ENCODE measurements around the gene MISP. TPM values are rescaled to one million over a fixed set of nuclear protein-coding genes. Genes with fewer than 3 reads are reported as not detected.
A peak's percentile ranks its signal among the peaks of the same experiment; 100 is the strongest.

MISP gene
- total and polyA plus RNA-seq, 7 donors, result 0.36 to 456 (median 289) TPM; not detected in 3

GRCh38 chr19:803099-803561 lies 52.2 kb downstream of the MISP start:
- H3K27ac ChIP-seq, result peak overlapping the region; percentile 70 to 100 (median 97)
- DNase-seq, result no peak
- WGBS, 2 donors, result 87 to 90% methylated on average over 17 of the region's 17 CpGs
- no peaks in the 10 kb centered on the region for H3K9me3 ChIP-seq
- peaks cover 31 to 56% (median 41%) of the 10 kb centered on the region in 4 donors for H3K36me3 ChIP-seq
- intact Hi-C loops (cut with DNase I), result no loop called here
- no peak for TF ChIP-seq POLR2A (IDR thresholded peaks at IDR 0.05)
- no peak for TF ChIP-seq POLR2AphosphoS5 (IDR thresholded peaks at IDR 0.05)
- TF ChIP-seq EP300 (IDR thresholded peaks at IDR 0.05), result no peak
- TF ChIP-seq CTCF (IDR thresholded peaks at IDR 0.05), result no peak
- H3K4me1 ChIP-seq, result peaks cover 0 to 60% (median 55%) of the 10 kb centered on the region in 4 donors
- no peaks in the 10 kb centered on the region for H3K27me3 ChIP-seq
- H3K4me3 ChIP-seq, result peak overlapping the region in 2 of 4 donors; percentile 0 to 34

GRCh38 chr19:803686-804418 lies 52.9 kb downstream of the MISP start:
- H3K9me3 ChIP-seq, result no peaks in the 10 kb centered on the region
- H3K36me3 ChIP-seq, result peaks cover 38 to 63% (median 48%) of the 10 kb centered on the region in 4 donors
- TF ChIP-seq CTCF (IDR thresholded peaks at IDR 0.05) (no peak), EP300 (IDR thresholded peaks at IDR 0.05) (no peak), POLR2A (IDR thresholded peaks at IDR 0.05) (no peak), POLR2AphosphoS5 (IDR thresholded peaks at IDR 0.05) (no peak)
- WGBS, 2 donors, result 86 to 90% methylated on average over 31 of the region's 31 CpGs
- no peak overlapping the region for H3K4me3 ChIP-seq
- H3K27ac ChIP-seq, result peak overlapping the region in 1 of 4 donors; percentile 96
- H3K27me3 ChIP-seq, result no peaks in the 10 kb centered on the region
- intact Hi-C loops (cut with DNase I), result no loop called here
- peaks cover 0 to 53% (median 49%) of the 10 kb centered on the region in 4 donors for H3K4me1 ChIP-seq
- DNase-seq, result no peak

GRCh38 chr19:804419-805165 lies 53.7 kb downstream of the MISP start:
- intact Hi-C loops (cut with DNase I), result no loop called here
- Histone ChIP-seq H3K4me3 (no peak overlapping the region), H3K36me3 (peaks cover 43 to 71% (median 56%) of the 10 kb centered on the region in 4 donors), H3K9me3 (no peaks in the 10 kb centered on the region), H3K27ac (no peak overlapping the region), H3K4me1 (peaks cover 0 to 46% (median 42%) of the 10 kb centered on the region in 4 donors), H3K27me3 (no peaks in the 10 kb centered on the region)
- 94% methylated on average over 53 of the region's 53 CpGs for WGBS, 2 donors
- TF ChIP-seq EP300 (IDR thresholded peaks at IDR 0.05), result no peak
- no peak for TF ChIP-seq POLR2AphosphoS5 (IDR thresholded peaks at IDR 0.05)
- no peak for TF ChIP-seq CTCF (IDR thresholded peaks at IDR 0.05)
- no peak for TF ChIP-seq POLR2A (IDR thresholded peaks at IDR 0.05)
- DNase-seq, result no peak

- H3K27ac ChIP-seq, result no peak overlapping the region
- intact Hi-C loops (cut with DNase I), result no loop called here
- H3K9me3 ChIP-seq, result no peaks in the 10 kb centered on the region
- no peak overlapping the region for H3K4me3 ChIP-seq
- no peak for DNase-seq
- peaks cover 0 to 40% (median 36%) of the 10 kb centered on the region in 4 donors for H3K4me1 ChIP-seq
- peaks cover 49 to 74% (median 61%) of the 10 kb centered on the region in 4 donors for H3K36me3 ChIP-seq
- H3K27me3 ChIP-seq, result no peaks in the 10 kb centered on the region
- 91 to 93% methylated on average over 33 of the region's 33 CpGs for WGBS, 2 donors
- no peak for TF ChIP-seq POLR2A (IDR thresholded peaks at IDR 0.05)
- TF ChIP-seq POLR2AphosphoS5 (IDR thresholded peaks at IDR 0.05), result no peak
- TF ChIP-seq EP300 (IDR thresholded peaks at IDR 0.05), result no peak
- no peak for TF ChIP-seq CTCF (IDR thresholded peaks at IDR 0.05)
Observed at GRCh38 chr19:805166-805551, 54.2 kb downstream of the MISP start.
